Thyroid gland (tissue), 4 donors: Measurements from ENCODE around the gene CRISPLD2. TPM values are rescaled to one million over a fixed set of nuclear protein-coding genes. Genes with fewer than 3 reads are reported as not detected.

ENCODE experiments used
- DNase-seq, 2 donors: peaks; one replicate each; pipeline ENCODE4 v3.0.0-alpha.2; 2019
- H3K27ac ChIP-seq, 3 donors: fragments of 200-600 bp; sonication (generic); 1 replicate in 2 of 3; 2 replicates in 1 of 3; pipeline ENCODE4 v1.5.1; 2016 to 2019; ENCODE audit warnings: mild to moderate bottlenecking in 1 of 3, moderate library complexity in 1 of 3
- H3K27me3 ChIP-seq: fragments of 200-600 bp; sonication (generic); one replicate; pipeline ENCODE4 v1.5.1; 2019
- H3K36me3 ChIP-seq, 2 donors: fragments of 200-600 bp; sonication (generic); one replicate each; pipeline ENCODE4 v1.5.1; 2016 to 2019
- H3K4me1 ChIP-seq, 2 donors: fragments of 200-600 bp; sonication (generic); one replicate each; pipeline ENCODE4 v1.5.1; 2017 to 2019
- H3K4me3 ChIP-seq, 3 donors: fragments of 200-600 bp; sonication (generic); replicated peaks in 1 of 3; 1 replicate in 2 of 3; 2 replicates in 1 of 3; pipeline ENCODE4 v1.5.1; 2016; ENCODE audit warnings: mild to moderate bottlenecking in 1 of 3
- H3K9me3 ChIP-seq: fragments of 200-600 bp; sonication (generic); one replicate; pipeline ENCODE4 v1.5.1; 2017
- CTCF ChIP-seq, 6 experiments: fragments of 200-600 bp in 3 of 6; fragments of 450-650 bp in 3 of 6; sonication (generic) in 3 of 6; IDR thresholded peaks; one replicate each; pipeline ENCODE4 v1.5.1; 2016 to 2019; ENCODE audit warnings: antibody characterized with exemption in 6 of 6, mild to moderate bottlenecking in 2 of 6, inconsistent platforms in 1 of 6, moderate library complexity in 1 of 6
- POLR2A ChIP-seq, 2 donors: fragments of 450-650 bp; IDR thresholded peaks; one replicate each; pipeline ENCODE4 v1.6.1; 2017; ENCODE audit warnings: antibody characterized with exemption in 2 of 2, mild to moderate bottlenecking in 2 of 2, moderate library complexity in 1 of 2
- WGBS, 2 donors: methylation state at CpG; one replicate each; pipeline ENCODE4 v1.1.5; 2017; 5-methylcytosine and 5-hydroxymethylcytosine counted together
- intact Hi-C: fragments of 100-400 bp; cut with DNase I; formaldehyde crosslinking; loops from one replicate; pipeline ENCODE4 v1.15.1; 2023
- total RNA-seq, 4 donors: library from RNA; depleted of rRNA; stranded (reverse); fragments of >200 nt; gene quantifications; one replicate each; pipeline ENCODE4 v1.2.3, GENCODE V29; 2016

The CRISPLD2 gene
- total RNA-seq, 4 donors from 2014 or later, result 48.0 to 261 (median 108) TPM

- DNase-seq, result no peak
- Histone ChIP-seq H3K4me3 (no peak overlapping the region), H3K9me3 (no peaks in the 10 kb centered on the region), H3K27ac (peak overlapping the region; percentile 31 to 43 (median 41)), H3K4me1 (peaks cover 10 to 15% of the 10 kb centered on the region in 2 donors), H3K27me3 (no peaks in the 10 kb centered on the region), H3K36me3 (no peaks in the 10 kb centered on the region)
- TF ChIP-seq POLR2A (IDR thresholded peaks at IDR 0.05), result no peak
- TF ChIP-seq CTCF (IDR thresholded peaks at IDR 0.05), result no peak
- intact Hi-C loops, result no loop called here
- 61 to 73% methylated on average over 6 of the region's 6 CpGs for WGBS, 2 donors
Measured at GRCh38 chr16:84884246-84884595, 64.4 kb downstream of the CRISPLD2 start.

GRCh38 chr16:84884596-84885341 is 65.0 kb downstream of the CRISPLD2 start:
- Histone ChIP-seq H3K27ac (peak overlapping the region; percentile 31 to 43 (median 41)), H3K4me3 (no peak overlapping the region), H3K36me3 (no peaks in the 10 kb centered on the region), H3K9me3 (no peaks in the 10 kb centered on the region), H3K27me3 (no peaks in the 10 kb centered on the region), H3K4me1 (peaks cover 10 to 15% of the 10 kb centered on the region in 2 donors)
- intact Hi-C loops, result no loop called here
- 40 to 42% methylated on average over 23 to 25 of the region's 25 CpGs for WGBS, 2 donors
- DNase-seq, result peak; percentile 92 to 94
- TF ChIP-seq CTCF (IDR thresholded peaks at IDR 0.05), result peak in 3 of 6 experiments; percentile 21 to 26 (median 24)
- TF ChIP-seq POLR2A (IDR thresholded peaks at IDR 0.05), result no peak

- no peaks in the 10 kb centered on the region for H3K27me3 ChIP-seq
- H3K4me1 ChIP-seq, result peaks cover 10 to 15% of the 10 kb centered on the region in 2 donors
- DNase-seq, result no peak
- intact Hi-C loops, result no loop called here
- no peak for TF ChIP-seq CTCF (IDR thresholded peaks at IDR 0.05)
- no peak for TF ChIP-seq POLR2A (IDR thresholded peaks at IDR 0.05)
- peak overlapping the region in 1 of 3 donors; percentile 31 for H3K27ac ChIP-seq
- H3K36me3 ChIP-seq, result no peaks in the 10 kb centered on the region
- H3K9me3 ChIP-seq, result no peaks in the 10 kb centered on the region
- H3K4me3 ChIP-seq, result no peak overlapping the region
- WGBS, 2 donors, result 61 to 71% methylated on average over 9 of the region's 9 CpGs
Measured at GRCh38 chr16:84885342-84885910, 65.6 kb downstream of the CRISPLD2 start.

- no peak for TF ChIP-seq POLR2A (IDR thresholded peaks at IDR 0.05)
- TF ChIP-seq CTCF (IDR thresholded peaks at IDR 0.05), result no peak
- no peak for DNase-seq
- Histone ChIP-seq H3K27ac (no peak overlapping the region), H3K4me1 (peaks cover 10 to 15% of the 10 kb centered on the region in 2 donors), H3K36me3 (no peaks in the 10 kb centered on the region), H3K9me3 (no peaks in the 10 kb centered on the region), H3K4me3 (no peak overlapping the region), H3K27me3 (no peaks in the 10 kb centered on the region)
- intact Hi-C loops, result no loop called here
- WGBS, 2 donors, result 94 to 95% methylated on average over 11 of the region's 11 CpGs
Measured at GRCh38 chr16:84886497-84887090, 66.8 kb downstream of the CRISPLD2 start.

- no peak for DNase-seq
- Histone ChIP-seq H3K36me3 (no peaks in the 10 kb centered on the region), H3K4me1 (peaks cover 10 to 15% of the 10 kb centered on the region in 2 donors), H3K27ac (no peak overlapping the region), H3K9me3 (no peaks in the 10 kb centered on the region), H3K4me3 (no peak overlapping the region), H3K27me3 (no peaks in the 10 kb centered on the region)
- intact Hi-C loops, result no loop called here
- 95 to 97% methylated on average over 15 of the region's 15 CpGs for WGBS, 2 donors
- TF ChIP-seq CTCF (IDR thresholded peaks at IDR 0.05), result no peak
- no peak for TF ChIP-seq POLR2A (IDR thresholded peaks at IDR 0.05)
Measured at GRCh38 chr16:84887207-84887606, 67.4 kb downstream of the CRISPLD2 start.
